ENCODE data around the gene SURF4.

SURF4 gene

GRCh38 chr9:133375724-133376654, at the start of gene SURF4, which contains the start of gene STKLD1:
Gene SURF4 (minus strand): TSS chr9:133376060. CDS start chr9:133375969, 91 bp downstream.
Gene STKLD1 (plus strand): TSS chr9:133376366. CDS start chr9:133376474, 108 bp downstream.
- peak; percentile 93 to 95 for DNase-seq (ENCODE audit: low read depth in 2 of 2)

GRCh38 chr9:133425049-133425632, 49.3 kb upstream of the SURF4 start:
- no peak for DNase-seq (ENCODE audit: low read depth in 2 of 2)

DNA sequence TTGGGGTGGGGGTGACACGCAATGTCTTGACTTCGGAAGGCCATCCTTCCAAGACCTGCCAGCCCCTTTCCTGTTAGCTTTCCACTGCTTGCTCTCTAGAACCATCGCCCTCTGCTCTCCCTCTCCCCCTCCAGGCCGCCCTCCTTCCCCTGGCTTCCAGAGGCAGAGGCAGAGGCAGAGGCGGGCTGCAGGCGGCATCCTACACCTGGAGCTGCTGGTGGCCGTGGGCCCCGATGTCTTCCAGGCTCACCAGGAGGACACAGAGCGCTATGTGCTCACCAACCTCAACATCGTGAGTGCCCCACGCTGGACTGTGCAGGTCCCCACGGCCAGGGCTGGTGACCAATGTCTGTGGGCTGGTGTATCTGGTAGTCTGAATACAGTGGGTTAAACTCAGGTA, 48.3 kb upstream of the SURF4 start:
- DNase-seq (ENCODE audit: low read depth in 2 of 2): no peak

DNA sequence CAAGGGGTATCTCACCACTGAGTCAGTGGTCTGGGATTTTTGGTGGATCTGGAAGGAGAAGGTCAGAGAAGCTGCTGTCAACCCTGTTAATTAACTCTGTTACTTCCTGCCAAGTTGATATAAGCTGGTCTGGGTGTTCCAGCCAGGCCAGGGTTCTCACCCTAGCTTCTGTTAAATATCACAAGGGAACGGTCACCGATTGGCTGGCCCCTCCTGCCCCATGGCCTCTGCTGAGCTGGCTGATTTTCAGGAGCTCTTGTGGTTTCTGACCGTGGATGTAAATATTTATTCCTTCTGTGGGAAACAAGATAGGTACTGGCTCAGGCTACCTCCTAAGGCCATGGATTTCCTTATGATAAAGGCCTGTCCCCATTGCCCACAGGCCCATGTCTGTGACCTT, 47.4 kb upstream of the SURF4 start:
- DNase-seq (ENCODE audit: low read depth in 2 of 2): no peak

GRCh38 chr9:133421615-133422542, 46.0 kb upstream of the SURF4 start, which contains the start of gene ADAMTS13:
Gene ADAMTS13 (plus strand): TSS chr9:133422367. CDS start chr9:133422444, 77 bp downstream.
- no peak for DNase-seq (ENCODE audit: low read depth in 2 of 2)

DNA sequence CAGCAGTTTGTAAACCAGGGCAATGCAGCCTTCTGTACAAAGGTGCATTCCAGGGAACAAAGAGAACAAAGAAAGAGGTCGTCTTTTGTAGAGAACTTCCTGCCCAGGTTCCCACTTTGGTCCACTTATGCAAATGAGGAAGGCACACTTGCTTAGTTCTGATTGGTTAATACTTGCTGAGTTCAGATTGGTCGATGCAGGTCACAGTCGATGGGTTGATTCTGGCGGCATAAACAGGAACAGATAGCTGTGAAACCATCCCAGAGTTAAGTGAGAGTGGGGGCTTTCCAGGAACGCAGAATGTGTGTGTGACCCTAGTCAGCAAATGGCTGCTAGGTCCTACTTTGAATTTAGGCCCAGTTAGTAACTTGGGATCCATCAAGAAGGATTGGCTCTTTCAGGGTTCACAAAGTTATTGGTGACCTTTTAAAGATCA, 44.5 kb upstream of the SURF4 start:
- DNase-seq (ENCODE audit: low read depth in 2 of 2): no peak

DNA sequence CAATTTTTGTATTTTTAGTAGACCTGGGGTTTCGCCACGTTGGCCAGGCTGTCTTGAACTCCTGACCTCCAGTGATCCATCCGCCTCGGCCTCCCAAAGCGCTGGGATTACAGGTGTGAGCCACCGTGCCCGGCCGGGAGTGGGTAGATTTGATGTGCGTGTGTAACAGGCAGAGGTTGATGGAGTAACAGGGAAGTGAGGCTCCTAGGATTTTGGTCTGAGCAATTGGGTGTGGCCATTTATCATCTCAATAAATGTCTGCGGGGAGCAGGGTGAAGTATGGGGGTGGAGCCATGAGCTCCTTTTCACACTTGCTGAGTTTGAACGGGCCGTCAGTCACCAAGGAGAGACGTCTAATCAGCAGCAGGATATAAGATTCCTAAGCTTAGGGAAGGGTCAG, 43.1 kb upstream of the SURF4 start:
- no peak for DNase-seq (ENCODE audit: low read depth in 2 of 2)

DNA sequence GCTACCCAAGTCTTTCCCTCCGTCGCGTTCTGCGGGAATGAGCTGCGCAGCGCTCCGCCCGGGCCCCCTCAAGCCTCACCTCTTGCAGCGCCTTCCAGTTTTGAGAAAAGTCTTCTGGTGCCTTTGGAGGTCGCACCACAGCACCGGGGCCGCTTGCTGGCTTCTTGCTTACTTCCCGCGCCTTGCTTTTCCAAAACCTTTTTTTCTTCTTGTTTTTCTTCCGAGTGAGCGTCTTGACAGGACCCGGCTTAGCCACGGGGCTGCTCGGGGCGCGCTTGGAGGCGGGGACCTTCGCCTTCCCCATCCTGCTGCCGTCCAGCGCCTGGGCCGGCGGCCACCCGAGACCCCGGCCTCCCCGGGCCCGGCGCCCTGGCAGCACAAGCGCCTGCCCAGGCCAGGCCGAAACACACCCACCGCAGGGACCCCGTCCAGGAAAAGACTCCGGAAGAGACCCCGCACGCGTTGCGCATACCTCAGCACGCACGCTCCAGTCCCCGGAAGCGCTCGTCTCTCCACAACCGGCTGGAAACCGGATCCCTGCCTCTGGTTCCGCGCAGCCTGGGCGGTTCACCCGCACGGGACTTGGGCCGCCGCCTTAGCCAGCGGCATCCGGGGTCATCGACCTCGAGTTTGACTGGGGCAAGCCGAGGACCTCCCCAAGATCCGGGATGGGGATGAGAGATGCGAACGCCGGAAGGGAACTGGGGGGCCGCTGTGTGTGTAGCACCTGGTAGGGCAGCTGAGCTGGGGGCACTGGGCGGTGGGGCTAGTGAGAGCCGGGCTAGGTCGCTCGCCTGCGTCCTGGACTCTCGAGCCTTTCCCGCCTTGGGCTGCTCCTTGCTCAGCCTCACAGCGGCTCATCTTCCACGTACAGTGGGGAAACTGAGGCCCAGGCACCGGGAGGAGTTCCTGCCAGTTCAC, 41.9 kb upstream of the SURF4 start, which contains the start of gene REXO4:
TSS of gene REXO4 (minus strand) at position 470 of the 921 bp plus-strand sequence. CDS start at position 304, 166 bp downstream.
- DNase-seq (ENCODE audit: low read depth in 2 of 2): peak; percentile 72 to 76

GRCh38 chr9:133415170-133415569, 39.3 kb upstream of the SURF4 start:
- DNase-seq (ENCODE audit: low read depth in 2 of 2): no peak

DNA sequence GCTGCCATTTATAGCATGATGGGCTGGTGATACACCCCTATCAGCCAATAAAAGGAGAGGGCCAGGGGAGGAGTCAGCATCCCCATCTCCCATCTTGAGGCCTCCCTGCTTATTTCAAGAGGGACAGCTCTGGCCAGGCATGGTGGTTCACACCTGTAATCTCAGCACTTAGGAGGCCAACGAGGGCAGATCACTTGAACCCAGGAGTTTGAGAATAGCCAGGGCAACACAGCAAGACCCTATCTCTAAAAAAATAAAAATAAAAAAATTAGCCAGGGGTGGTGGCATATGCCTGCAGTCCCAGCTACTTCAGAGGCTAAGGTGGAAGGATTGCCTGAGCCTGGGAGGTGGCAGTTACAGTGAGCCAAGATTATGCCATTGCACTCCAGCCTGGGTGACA, 32.2 kb upstream of the SURF4 start:
- no peak for DNase-seq (ENCODE audit: low read depth in 2 of 2)

DNA sequence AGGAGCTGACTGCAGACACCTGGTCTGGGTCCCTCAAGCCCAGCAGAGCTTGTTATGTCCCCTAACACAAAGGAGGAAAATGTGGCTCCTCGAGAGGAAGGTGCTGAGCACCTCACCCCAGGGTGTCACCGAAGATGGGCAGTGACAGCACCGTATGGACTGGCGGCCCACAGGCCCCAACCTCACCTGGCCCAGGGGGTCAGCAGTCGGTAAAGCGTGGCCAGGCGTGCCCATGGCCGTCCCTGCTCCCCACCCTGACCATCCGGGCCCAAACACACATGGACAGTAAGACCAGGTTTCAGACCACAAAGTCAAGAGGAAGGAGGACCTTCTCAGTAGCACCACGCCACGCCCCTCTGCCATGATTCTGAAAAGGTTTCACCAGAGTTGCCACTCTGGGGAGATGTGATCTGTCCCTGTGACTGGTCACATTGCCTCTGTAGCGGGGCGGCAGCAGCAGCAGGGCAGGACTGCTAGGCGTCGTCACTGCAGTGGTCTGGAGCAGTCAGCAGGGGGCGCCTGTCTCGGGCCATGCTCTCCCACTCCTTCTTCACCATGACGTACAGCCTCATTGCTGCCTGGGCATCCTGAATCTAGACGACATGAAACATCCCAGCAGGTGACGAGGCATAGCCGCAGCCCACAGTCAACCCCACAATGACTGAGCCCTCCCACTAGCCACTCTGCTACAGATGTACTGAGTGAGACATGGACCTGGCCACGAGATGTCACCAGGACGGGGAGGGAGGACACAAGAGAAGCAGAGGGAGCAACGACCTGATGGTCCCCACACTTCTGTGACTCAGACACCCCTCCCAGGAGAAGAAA, 30.8 kb upstream of the SURF4 start:
- peak; percentile 70 to 72 for DNase-seq (ENCODE audit: low read depth in 2 of 2)

GRCh38 chr9:133405508-133406438, 29.9 kb upstream of the SURF4 start:
- DNase-seq (ENCODE audit: low read depth in 2 of 2): no peak

DNA sequence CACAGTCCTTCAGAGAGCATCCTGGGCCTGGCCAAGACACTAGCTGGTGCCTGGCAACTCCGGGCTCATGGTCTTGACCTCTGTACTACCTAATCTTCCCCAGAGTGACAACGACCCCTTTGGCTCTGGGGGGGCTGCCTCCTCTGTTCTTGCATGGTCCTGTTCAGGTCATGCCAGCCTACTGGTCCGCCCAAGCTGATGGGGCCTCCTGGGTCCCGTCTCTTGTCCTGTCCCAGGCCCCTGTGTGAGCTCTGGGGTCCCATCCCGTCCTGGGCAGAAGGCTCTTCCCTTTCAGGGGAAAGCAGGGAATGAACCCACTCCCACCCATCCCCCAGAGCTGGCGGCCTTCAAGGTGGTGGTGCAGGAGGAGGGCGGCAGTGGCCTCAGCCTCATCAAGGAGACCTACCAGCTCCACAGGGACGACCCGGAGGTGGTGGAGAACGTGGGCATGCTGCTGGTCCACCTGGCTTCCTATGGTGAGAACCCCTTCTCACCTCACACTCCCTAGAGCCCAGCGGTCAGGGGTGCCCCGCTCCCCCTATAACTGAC, 28.7 kb upstream of the SURF4 start:
- DNase-seq (ENCODE audit: low read depth in 2 of 2): no peak

DNA sequence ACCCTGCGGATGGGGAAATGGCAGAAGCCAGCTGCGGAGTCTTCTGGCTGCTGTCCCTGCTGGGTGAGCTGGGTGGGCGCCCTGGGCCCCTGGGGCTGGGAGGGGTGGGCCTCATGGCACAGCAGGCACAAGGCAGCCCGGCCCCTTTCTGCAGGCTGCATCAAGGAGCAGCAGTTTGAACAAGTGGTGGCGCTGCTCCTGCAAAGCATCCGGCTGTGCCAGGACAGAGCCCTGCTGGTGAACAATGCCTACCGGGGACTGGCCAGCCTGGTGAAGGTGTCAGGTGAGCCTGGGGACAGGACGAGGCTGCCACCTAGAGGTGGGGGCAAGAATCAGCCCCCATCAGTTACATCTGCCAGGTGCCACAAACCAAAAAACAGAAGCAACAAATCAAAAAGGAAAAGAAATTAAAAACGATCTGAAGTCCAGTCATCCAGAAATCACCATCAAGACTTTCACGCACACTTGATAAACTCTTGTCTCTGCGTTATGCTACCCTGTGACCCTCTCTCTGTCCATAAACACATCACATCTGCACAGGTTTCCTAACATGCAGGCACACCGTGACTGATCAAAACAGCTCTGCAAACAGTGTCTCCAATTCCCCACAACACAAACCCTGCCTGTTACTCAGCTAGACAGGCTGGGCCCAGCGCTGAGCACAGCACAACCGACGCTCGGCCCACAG, 28.1 kb upstream of the SURF4 start:
- peak; percentile 49 to 51 for DNase-seq (ENCODE audit: low read depth in 2 of 2)

- DNase-seq (ENCODE audit: low read depth in 2 of 2): no peak
These were observed 26.8 kb upstream of the SURF4 start for GRCh38 chr9:133402689-133403088.

GRCh38 chr9:133401588-133401987, 25.7 kb upstream of the SURF4 start:
- DNase-seq (ENCODE audit: low read depth in 2 of 2): no peak

DNA sequence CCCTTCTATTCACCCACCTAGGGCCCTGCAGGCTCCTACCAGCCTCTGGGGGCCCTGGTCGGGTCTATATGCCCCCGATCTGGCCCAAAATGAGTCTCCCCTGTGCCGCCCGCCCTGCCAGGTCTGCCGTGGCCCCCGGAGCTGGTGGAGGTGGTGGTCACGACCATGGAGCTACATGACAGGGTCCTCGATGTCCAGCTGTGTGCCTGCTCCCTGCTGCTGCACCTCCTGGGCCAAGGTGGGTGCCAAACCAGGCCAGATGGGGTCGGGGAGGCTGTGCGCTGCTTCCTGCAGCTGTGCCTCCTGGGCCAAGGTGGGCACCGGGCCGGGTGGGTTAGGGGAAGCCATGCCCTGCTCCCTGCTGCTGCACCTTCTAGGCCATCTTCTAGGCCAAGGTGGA, 24.4 kb upstream of the SURF4 start:
- DNase-seq (ENCODE audit: low read depth in 2 of 2): no peak

DNA sequence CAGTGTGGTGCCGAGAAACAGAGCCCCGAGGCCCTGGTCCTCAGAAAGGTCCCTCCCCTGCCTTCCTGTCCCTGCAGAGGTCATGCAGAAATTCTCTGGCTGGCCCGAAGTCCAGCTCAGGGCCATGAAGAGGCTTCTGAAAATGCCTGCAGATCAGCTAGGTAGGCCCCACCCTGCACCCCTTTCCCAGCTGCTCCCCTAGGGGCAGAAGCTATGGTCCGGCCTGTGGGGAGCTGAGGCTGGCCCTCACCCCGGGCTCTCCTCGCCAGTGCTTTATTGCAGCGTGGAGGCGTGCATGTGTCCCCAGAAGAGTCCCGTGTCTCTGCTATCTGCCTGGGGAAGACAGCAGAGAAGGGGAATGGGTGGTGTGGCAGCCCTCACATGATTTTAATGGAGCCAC, 22.0 kb upstream of the SURF4 start:
- no peak for DNase-seq (ENCODE audit: low read depth in 2 of 2)

Measured in stimulated activated CD4-positive, alpha-beta T cell treated with anti-CD3 and anti-CD28 coated beads, Interleukin-1b, Interleukin-23, amount 100 ng/mL, for 4 hours (primary cell).